ENCODE measurements around the gene APBB2. TPM values are rescaled to one million over a fixed set of nuclear protein-coding genes. Genes with fewer than 3 reads are reported as not detected.

The APBB2 gene
- total RNA-seq, 4 donors from 2014 or later, result 139 to 248 (median 203) TPM

DNA sequence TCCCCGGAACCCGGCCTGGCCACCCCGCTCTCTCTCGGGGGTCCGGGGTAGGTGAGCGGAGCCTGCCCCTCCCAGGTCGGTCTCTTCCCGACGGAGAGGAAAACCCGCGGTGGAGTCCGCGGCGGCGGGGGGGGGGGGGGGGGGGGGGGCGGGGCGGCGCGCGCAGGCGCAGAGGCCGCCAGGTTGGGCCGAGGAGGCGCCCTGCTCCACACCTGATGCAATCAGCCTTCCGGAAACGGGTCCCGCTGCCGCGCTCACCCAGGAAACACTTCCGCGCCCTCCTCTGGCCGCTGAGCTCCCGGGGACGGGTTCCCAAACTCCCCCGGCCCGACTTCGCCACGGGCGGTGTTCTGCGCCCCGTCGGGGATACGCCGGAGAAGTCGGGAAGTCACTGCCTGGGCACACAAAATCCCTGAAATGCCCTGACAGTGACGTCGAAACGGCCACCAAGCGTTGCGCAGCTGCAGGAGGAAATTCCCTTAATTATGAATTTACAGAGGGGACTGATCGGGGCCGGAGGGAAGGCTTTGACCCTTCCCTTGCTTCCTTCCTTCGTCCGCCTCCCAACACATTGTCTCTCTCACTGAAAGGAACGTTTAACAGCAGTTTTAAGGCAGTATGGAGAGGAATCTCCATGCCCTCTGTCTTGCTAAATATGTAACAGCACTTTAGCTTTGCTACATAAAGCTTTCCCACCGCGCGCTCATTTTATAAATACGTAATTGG is 2.1 kb upstream of the APBB2 start:
- TF ChIP-seq EP300 (IDR thresholded peaks at IDR 0.05) (peak in 1 of 2 donors; percentile 67), POLR2A (IDR thresholded peaks at IDR 0.05) (no peak), CTCF (IDR thresholded peaks at IDR 0.05) (peak in 4 of 5 experiments; percentile 30 to 60 (median 44))
- H3K27ac ChIP-seq, result peak overlapping the region; percentile 59 to 90 (median 82)

GRCh38 chr4:41215969-41216293 is 1.6 kb upstream of the APBB2 start:
- peak overlapping the region; percentile 48 to 68 (median 58) for H3K4me3 ChIP-seq
- H3K9me3 ChIP-seq, result no peaks in the 10 kb centered on the region
- peaks cover 0 to 48% (median 12%) of the 10 kb centered on the region in 4 donors for H3K4me1 ChIP-seq
- no peak for DNase-seq (ENCODE audit: low spot score in 2 of 2)
- H3K36me3 ChIP-seq, result no peaks in the 10 kb centered on the region
- TF ChIP-seq EP300 (IDR thresholded peaks at IDR 0.05) (no peak), CTCF (IDR thresholded peaks at IDR 0.05) (no peak), POLR2A (IDR thresholded peaks at IDR 0.05) (no peak)
- H3K27me3 ChIP-seq, result no peaks in the 10 kb centered on the region
- H3K27ac ChIP-seq, result peak overlapping the region; percentile 59 to 90 (median 82)
- WGBS, 2 donors, result 22 to 38% methylated on average over 8 of the region's 8 CpGs

More for the DNA sequence above, 2.1 kb upstream of the APBB2 start:
- no peaks in the 10 kb centered on the region for H3K9me3 ChIP-seq
- peaks cover 0 to 43% (median 12%) of the 10 kb centered on the region in 4 donors for H3K4me1 ChIP-seq
- DNase-seq (ENCODE audit: low spot score in 2 of 2), result peak in 1 of 2 donors; percentile 40
- WGBS, 2 donors, result 2 to 3% methylated on average over 17 to 27 of the region's 59 CpGs
- H3K36me3 ChIP-seq, result no peaks in the 10 kb centered on the region
- H3K4me3 ChIP-seq, result peak overlapping the region; percentile 48 to 68 (median 58)
- no peaks in the 10 kb centered on the region for H3K27me3 ChIP-seq

DNA sequence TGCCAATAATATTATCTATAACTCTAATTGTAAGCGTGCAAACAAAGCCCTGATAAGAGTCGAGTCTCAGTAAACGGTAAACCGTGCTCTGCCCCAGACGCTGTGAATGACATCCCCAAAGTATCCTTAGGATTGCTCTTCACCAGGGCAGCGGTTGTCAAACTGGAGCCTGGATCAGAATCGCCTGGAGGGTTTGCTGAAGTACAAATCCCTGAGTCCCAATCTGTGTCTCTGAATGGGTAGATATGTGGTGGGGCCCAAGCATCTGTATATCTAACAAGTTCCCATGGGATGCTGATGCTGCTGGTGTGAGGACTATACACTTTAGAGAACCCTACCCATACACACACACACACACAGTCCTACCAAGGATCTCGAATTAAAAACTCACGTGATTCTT is 813 bp upstream of the APBB2 start:
- Histone ChIP-seq H3K27ac (peak overlapping the region in 2 of 4 donors; percentile 75 to 87), H3K4me1 (peaks cover 0 to 54% (median 12%) of the 10 kb centered on the region in 4 donors), H3K9me3 (no peaks in the 10 kb centered on the region), H3K4me3 (peak overlapping the region in 1 of 4 donors; percentile 91), H3K27me3 (no peaks in the 10 kb centered on the region), H3K36me3 (no peaks in the 10 kb centered on the region)
- TF ChIP-seq CTCF (IDR thresholded peaks at IDR 0.05), result no peak
- no peak for TF ChIP-seq EP300 (IDR thresholded peaks at IDR 0.05)
- no peak for TF ChIP-seq POLR2A (IDR thresholded peaks at IDR 0.05)
- no peak for DNase-seq (ENCODE audit: low spot score in 2 of 2)
- WGBS, 2 donors, result 42 to 48% methylated on average over 9 of the region's 9 CpGs

GRCh38 chr4:41214825-41215146 is 444 bp upstream of the APBB2 start:
- Histone ChIP-seq H3K36me3 (no peaks in the 10 kb centered on the region), H3K27me3 (no peaks in the 10 kb centered on the region), H3K9me3 (no peaks in the 10 kb centered on the region), H3K4me1 (peaks cover 0 to 57% (median 12%) of the 10 kb centered on the region in 4 donors), H3K4me3 (peak overlapping the region in 2 of 4 donors; percentile 69 to 91), H3K27ac (peak overlapping the region in 3 of 4 donors; percentile 75 to 87 (median 77))
- TF ChIP-seq EP300 (IDR thresholded peaks at IDR 0.05) (no peak), POLR2A (IDR thresholded peaks at IDR 0.05) (no peak), CTCF (IDR thresholded peaks at IDR 0.05) (peak in 1 of 5 experiments; percentile 4)
- no peak for DNase-seq (ENCODE audit: low spot score in 2 of 2)
- WGBS, 2 donors, result 16 to 21% methylated on average over 8 of the region's 8 CpGs

- Histone ChIP-seq H3K27me3 (no peaks in the 10 kb centered on the region), H3K4me1 (peaks cover 0 to 62% (median 12%) of the 10 kb centered on the region in 4 donors), H3K4me3 (peak overlapping the region; percentile 69 to 91 (median 86)), H3K27ac (peak overlapping the region; percentile 38 to 87 (median 80)), H3K36me3 (no peaks in the 10 kb centered on the region), H3K9me3 (no peaks in the 10 kb centered on the region)
- TF ChIP-seq EP300 (IDR thresholded peaks at IDR 0.05) (no peak), POLR2A (IDR thresholded peaks at IDR 0.05) (no peak), CTCF (IDR thresholded peaks at IDR 0.05) (no peak)
- 1% methylated on average over 27 to 34 of the region's 35 CpGs for WGBS, 2 donors
- no peak for DNase-seq (ENCODE audit: low spot score in 2 of 2)
Measured at GRCh38 chr4:41213625-41214135, 662 bp downstream of the APBB2 start.

All from tibial nerve (tissue), 4 donors.